ENCODE data around the gene SEC14L2. TPM values are rescaled to one million over a fixed set of nuclear protein-coding genes. Genes with fewer than 3 reads are reported as not detected.
"Not testable (repeated sequence)": the region's sequence is repeated elsewhere in the genome, so short reads cannot be mapped to it uniquely, and the experiment has no call there.

SEC14L2 gene
- polyA plus RNA-seq, 2 donors = 27.2 to 29.1 TPM

- peaks cover 6 to 8% of the 10 kb centered on the region in 2 donors for H3K4me1 ChIP-seq (ENCODE audit: control insufficient read depth in 2 of 2, insufficient read depth in 2 of 2, low read length in 1 of 2)
- H3K9me3 ChIP-seq (ENCODE audit: control insufficient read depth in 2 of 2, insufficient read depth in 1 of 2, low read depth in 1 of 2, low read length in 1 of 2) = peaks cover 0 to 3% of the 10 kb centered on the region in 2 donors
- H3K27ac ChIP-seq (ENCODE audit: low read depth in 2 of 2, low read length in 1 of 2) = no peak overlapping the region
- H3K4me3 ChIP-seq (ENCODE audit: low read depth in 1 of 2, low read length in 2 of 2) = no peak overlapping the region
- 26 to 67% methylated on average over 4 of the region's 4 CpGs for WGBS, 2 donors
- H3K36me3 ChIP-seq (ENCODE audit: control insufficient read depth in 2 of 2, insufficient read depth in 2 of 2, low read length in 1 of 2) = no peaks in the 10 kb centered on the region
- no peaks in the 10 kb centered on the region for H3K27me3 ChIP-seq (ENCODE audit: control insufficient read depth in 1 of 2, insufficient read depth in 2 of 2, low read length in 2 of 2)
These were observed 62.6 kb downstream of the SEC14L2 start for GRCh38 chr22:30459181-30460052.

GRCh38 chr22:30460147-30460546 lies 63.3 kb downstream of the SEC14L2 start:
- Histone ChIP-seq H3K4me3 (ENCODE audit: low read depth in 1 of 2, low read length in 2 of 2) (no peak overlapping the region), H3K9me3 (ENCODE audit: control insufficient read depth in 2 of 2, insufficient read depth in 1 of 2, low read depth in 1 of 2, low read length in 1 of 2) (peaks cover 0 to 3% of the 10 kb centered on the region in 2 donors), H3K4me1 (ENCODE audit: control insufficient read depth in 2 of 2, insufficient read depth in 2 of 2, low read length in 1 of 2) (peaks cover 6 to 8% of the 10 kb centered on the region in 2 donors), H3K27ac (ENCODE audit: low read depth in 2 of 2, low read length in 1 of 2) (no peak overlapping the region), H3K36me3 (ENCODE audit: control insufficient read depth in 2 of 2, insufficient read depth in 2 of 2, low read length in 1 of 2) (no peaks in the 10 kb centered on the region), H3K27me3 (ENCODE audit: control insufficient read depth in 1 of 2, insufficient read depth in 2 of 2, low read length in 2 of 2) (no peaks in the 10 kb centered on the region)
- 55 to 64% methylated on average over 4 of the region's 4 CpGs for WGBS, 2 donors

- H3K36me3 ChIP-seq (ENCODE audit: control insufficient read depth in 2 of 2, insufficient read depth in 2 of 2, low read length in 1 of 2); H3K27me3 ChIP-seq (ENCODE audit: control insufficient read depth in 1 of 2, insufficient read depth in 2 of 2, low read length in 2 of 2); H3K9me3 ChIP-seq (ENCODE audit: control insufficient read depth in 2 of 2, insufficient read depth in 1 of 2, low read depth in 1 of 2, low read length in 1 of 2); H3K4me1 ChIP-seq (ENCODE audit: control insufficient read depth in 2 of 2, insufficient read depth in 2 of 2, low read length in 1 of 2); H3K4me3 ChIP-seq (ENCODE audit: low read depth in 1 of 2, low read length in 2 of 2); H3K27ac ChIP-seq (ENCODE audit: low read depth in 2 of 2, low read length in 1 of 2): not testable (repeated sequence)
- 85 to 90% methylated on average over 6 of the region's 6 CpGs for WGBS, 2 donors
These were observed 63.7 kb downstream of the SEC14L2 start for GRCh38 chr22:30460555-30460954.

GRCh38 chr22:30469165-30469564 lies 72.3 kb downstream of the SEC14L2 start:
- H3K36me3 ChIP-seq (ENCODE audit: control insufficient read depth in 2 of 2, insufficient read depth in 2 of 2, low read length in 1 of 2) = no peaks in the 10 kb centered on the region
- no peaks in the 10 kb centered on the region for H3K9me3 ChIP-seq (ENCODE audit: control insufficient read depth in 2 of 2, insufficient read depth in 1 of 2, low read depth in 1 of 2, low read length in 1 of 2)
- H3K4me3 ChIP-seq (ENCODE audit: low read depth in 1 of 2, low read length in 2 of 2) = no peak overlapping the region
- WGBS, 2 donors = 39 to 57% methylated on average over 2 of the region's 2 CpGs
- peaks cover 2 to 4% of the 10 kb centered on the region in 2 donors for H3K4me1 ChIP-seq (ENCODE audit: control insufficient read depth in 2 of 2, insufficient read depth in 2 of 2, low read length in 1 of 2)
- no peak overlapping the region for H3K27ac ChIP-seq (ENCODE audit: low read depth in 2 of 2, low read length in 1 of 2)
- H3K27me3 ChIP-seq (ENCODE audit: control insufficient read depth in 1 of 2, insufficient read depth in 2 of 2, low read length in 2 of 2) = no peaks in the 10 kb centered on the region

GRCh38 chr22:30470655-30471054 lies 73.8 kb downstream of the SEC14L2 start:
- H3K27ac ChIP-seq (ENCODE audit: low read depth in 2 of 2, low read length in 1 of 2) = no peak overlapping the region
- H3K4me1 ChIP-seq (ENCODE audit: control insufficient read depth in 2 of 2, insufficient read depth in 2 of 2, low read length in 1 of 2) = peaks cover 2 to 4% of the 10 kb centered on the region in 2 donors
- H3K27me3 ChIP-seq (ENCODE audit: control insufficient read depth in 1 of 2, insufficient read depth in 2 of 2, low read length in 2 of 2) = no peaks in the 10 kb centered on the region
- H3K9me3 ChIP-seq (ENCODE audit: control insufficient read depth in 2 of 2, insufficient read depth in 1 of 2, low read depth in 1 of 2, low read length in 1 of 2) = no peaks in the 10 kb centered on the region
- H3K36me3 ChIP-seq (ENCODE audit: control insufficient read depth in 2 of 2, insufficient read depth in 2 of 2, low read length in 1 of 2) = no peaks in the 10 kb centered on the region
- H3K4me3 ChIP-seq (ENCODE audit: low read depth in 1 of 2, low read length in 2 of 2) = no peak overlapping the region
- 89 to 92% methylated on average over 2 of the region's 2 CpGs for WGBS, 2 donors

GRCh38 chr22:30471616-30472318 lies 74.9 kb downstream of the SEC14L2 start, which contains the start of gene SEC14L3:
Gene SEC14L3, minus strand, starts transcription at chr22:30472017. Its CDS starts 59 bp downstream, at chr22:30471958.
- Histone ChIP-seq H3K4me1 (ENCODE audit: control insufficient read depth in 2 of 2, insufficient read depth in 2 of 2, low read length in 1 of 2) (peaks cover 2 to 4% of the 10 kb centered on the region in 2 donors), H3K27ac (ENCODE audit: low read depth in 2 of 2, low read length in 1 of 2) (no peak within 1 kb of the TSS), H3K4me3 (ENCODE audit: low read depth in 1 of 2, low read length in 2 of 2) (no peak within 1 kb of the TSS), H3K27me3 (ENCODE audit: control insufficient read depth in 1 of 2, insufficient read depth in 2 of 2, low read length in 2 of 2) (no peaks in the 10 kb centered on the region), H3K36me3 (ENCODE audit: control insufficient read depth in 2 of 2, insufficient read depth in 2 of 2, low read length in 1 of 2) (no peaks in the 10 kb centered on the region), H3K9me3 (ENCODE audit: control insufficient read depth in 2 of 2, insufficient read depth in 1 of 2, low read depth in 1 of 2, low read length in 1 of 2) (no peaks in the 10 kb centered on the region)
- 53 to 66% methylated on average over 13 of the region's 13 CpGs for WGBS, 2 donors

GRCh38 chr22:30472994-30473720 lies 76.3 kb downstream of the SEC14L2 start:
- H3K27ac ChIP-seq (ENCODE audit: low read depth in 2 of 2, low read length in 1 of 2) = no peak overlapping the region
- H3K27me3 ChIP-seq (ENCODE audit: control insufficient read depth in 1 of 2, insufficient read depth in 2 of 2, low read length in 2 of 2) = no peaks in the 10 kb centered on the region
- no peaks in the 10 kb centered on the region for H3K9me3 ChIP-seq (ENCODE audit: control insufficient read depth in 2 of 2, insufficient read depth in 1 of 2, low read depth in 1 of 2, low read length in 1 of 2)
- no peaks in the 10 kb centered on the region for H3K36me3 ChIP-seq (ENCODE audit: control insufficient read depth in 2 of 2, insufficient read depth in 2 of 2, low read length in 1 of 2)
- no peak overlapping the region for H3K4me3 ChIP-seq (ENCODE audit: low read depth in 1 of 2, low read length in 2 of 2)
- WGBS, 2 donors = 60 to 67% methylated on average over 4 of the region's 4 CpGs
- H3K4me1 ChIP-seq (ENCODE audit: control insufficient read depth in 2 of 2, insufficient read depth in 2 of 2, low read length in 1 of 2) = peaks cover 2 to 4% of the 10 kb centered on the region in 2 donors

- Histone ChIP-seq H3K36me3 (ENCODE audit: control insufficient read depth in 2 of 2, insufficient read depth in 2 of 2, low read length in 1 of 2) (no peaks in the 10 kb centered on the region), H3K27me3 (ENCODE audit: control insufficient read depth in 1 of 2, insufficient read depth in 2 of 2, low read length in 2 of 2) (no peaks in the 10 kb centered on the region), H3K9me3 (ENCODE audit: control insufficient read depth in 2 of 2, insufficient read depth in 1 of 2, low read depth in 1 of 2, low read length in 1 of 2) (no peaks in the 10 kb centered on the region), H3K27ac (ENCODE audit: low read depth in 2 of 2, low read length in 1 of 2) (no peak overlapping the region), H3K4me3 (ENCODE audit: low read depth in 1 of 2, low read length in 2 of 2) (no peak overlapping the region), H3K4me1 (ENCODE audit: control insufficient read depth in 2 of 2, insufficient read depth in 2 of 2, low read length in 1 of 2) (peaks cover 2 to 4% of the 10 kb centered on the region in 2 donors)
- 96 to 97% methylated on average over 4 of the region's 4 CpGs for WGBS, 2 donors
These were observed 77.3 kb downstream of the SEC14L2 start for GRCh38 chr22:30474121-30474520.
